K562 (cell line): ENCODE data around the gene LRMDA. TPM values are rescaled to one million over a fixed set of nuclear protein-coding genes. Genes with fewer than 3 reads are reported as not detected.

Source experiments
- ATAC-seq: fragments of 200-7000 bp; cut with Tn5 transposase; 3 replicates; pipeline ENCODE4 v1.9.1; 2020; ENCODE audit warnings: moderate library complexity
- BruUV-seq: library from RNA; stranded (reverse); fragments of 400-500 nt; replicated peaks from 2 replicates; lab custom pipeline; 2021; lab: Mats Ljungman, UMichigan
- CTCF ChIA-PET: fragments of 300-600 bp; formaldehyde crosslinking; extraction: SDS; loops from one replicate; lab custom pipeline; 2021; ENCODE audit warnings: low intra/inter-chr PET ratio; lab: Yijun Ruan, JAX
- POLR2A ChIA-PET: fragments of 300-600, 350-650 bp; sonication (Branson Sonifier 250); formaldehyde crosslinking; extraction: SDS; loops from one replicate; lab custom pipeline; 2021; ENCODE audit warnings: antibody characterized with exemption, inconsistent platforms; lab: Yijun Ruan, JAX
- DNase-seq, 4 experiments: peaks; one replicate each; pipeline versions ENCODE4 v3.0.0 to v3.0.0-alpha.2; 2011 to 2018; ENCODE audit warnings: low spot score in 3 of 4, mixed read lengths in 3 of 4; ENCODE audit errors: extremely low read depth in 1 of 4
- FAIRE-seq: peaks from 2 replicates; lab custom pipeline; 2011; peaks lifted over from hg19 to GRCh38; lab: Jason Lieb, UNC
- H2AFZ ChIP-seq: 2 replicates; pipeline ENCODE4 v1.6.0; 2011; ENCODE audit warnings: low read depth, low read length, control low read depth, inconsistent platforms
- H3K27ac ChIP-seq: fragments of 200-600 bp; 3 replicates; pipeline ENCODE4 v1.8.0; 2011; ENCODE audit warnings: low read depth, mild to moderate bottlenecking, control low read depth, inconsistent platforms, low read length, moderate library complexity, mixed read lengths; ENCODE audit errors: extremely low read depth
- H3K27me3 ChIP-seq, 2 experiments: fragments of 300-600 bp in 1 of 2; 2 replicates in 1 of 2; 3 replicates in 1 of 2; pipeline versions ENCODE4 v1.6.0 to v1.8.0; 2011; ENCODE audit warnings: inconsistent platforms in 2 of 2, low read length in 2 of 2, mild to moderate bottlenecking in 1 of 2, mixed read lengths in 1 of 2, moderate library complexity in 1 of 2; ENCODE audit not compliant: control insufficient read depth in 2 of 2, insufficient read depth in 2 of 2
- H3K36me3 ChIP-seq: fragments of 300-600 bp; 3 replicates; pipeline ENCODE4 v1.8.0; 2011; ENCODE audit warnings: mild to moderate bottlenecking, low read length, inconsistent platforms; ENCODE audit not compliant: control insufficient read depth, insufficient read depth
- H3K4me1 ChIP-seq, 2 experiments: fragments of 200-600 bp in 1 of 2; replicated peaks in 1 of 2; 2 replicates in 1 of 2; 3 replicates in 1 of 2; pipeline versions ENCODE4 v1.5.1 to v1.8.0; 2011; ENCODE audit warnings: inconsistent platforms in 2 of 2, low read length in 2 of 2, mild to moderate bottlenecking in 1 of 2, mixed read lengths in 1 of 2, moderate library complexity in 1 of 2; ENCODE audit not compliant: control insufficient read depth in 2 of 2, insufficient read depth in 2 of 2
- H3K4me2 ChIP-seq: 2 replicates; pipeline ENCODE4 v1.6.1; 2011; ENCODE audit warnings: low read length, control low read depth, inconsistent platforms, mixed read lengths; ENCODE audit not compliant: insufficient read depth
- H3K4me3 ChIP-seq: fragments of 200-600 bp; sonication (generic), shearing (Covaris generic); 2 replicates; pipeline ENCODE4 v1.5.1; 2016; ENCODE audit warnings: control low read depth, inconsistent platforms
- H3K79me2 ChIP-seq: fragments of 200-600 bp; 3 replicates; pipeline ENCODE4 v1.8.0; 2011; ENCODE audit warnings: low read length, inconsistent platforms; ENCODE audit not compliant: control insufficient read depth, insufficient read depth
- H3K9ac ChIP-seq, 2 experiments: 2 replicates each; pipeline versions ENCODE4 v1.6.0 to v1.6.1; 2011; ENCODE audit warnings: low read depth in 2 of 2, low read length in 2 of 2, control low read depth in 1 of 2, inconsistent platforms in 1 of 2, mild to moderate bottlenecking in 1 of 2, mixed read lengths in 1 of 2; ENCODE audit not compliant: insufficient read depth in 1 of 2
- H3K9me1 ChIP-seq: one replicate; pipeline ENCODE4 v1.6.0; 2011; ENCODE audit warnings: inconsistent platforms, mild to moderate bottlenecking, low read length, moderate library complexity; ENCODE audit not compliant: control insufficient read depth, insufficient read depth
- H3K9me3 ChIP-seq: replicated peaks from 2 replicates; pipeline ENCODE4 v1.5.1; 2011; ENCODE audit warnings: low read depth, low read length, inconsistent platforms; ENCODE audit not compliant: control insufficient read depth, insufficient read depth
- H4K20me1 ChIP-seq: replicated peaks from 2 replicates; pipeline ENCODE4 v1.6.1; 2011; ENCODE audit warnings: low read length, inconsistent platforms, mixed read lengths; ENCODE audit not compliant: control insufficient read depth, insufficient read depth
- E2F3 ChIP-seq: fragments of 250-450 bp; sonication (Bioruptor Pico); IDR thresholded peaks from 2 replicates; pipeline ENCODE4 v1.4.0; 2020; ENCODE audit warnings: mild to moderate bottlenecking
- ELF2 ChIP-seq: fragments of 250-450 bp; sonication (Bioruptor Pico); IDR thresholded peaks from 2 replicates; pipeline ENCODE4 v1.5.0; 2021; ENCODE audit warnings: mild to moderate bottlenecking
- GABPB2 ChIP-seq: fragments of 250-450 bp; sonication (Bioruptor Pico); conservative IDR thresholded peaks from 2 replicates; pipeline ENCODE4 v1.5.1; 2021; ENCODE audit warnings: mild to moderate bottlenecking
- ILK ChIP-seq: fragments of 450-650 bp; IDR thresholded peaks from 2 replicates; pipeline ENCODE4 v1.6.1; 2016; ENCODE audit warnings: missing genetic modification characterization, low read depth, mild to moderate bottlenecking, missing compliant biosample characterization, moderate library complexity, borderline replicate concordance
- KLF6 ChIP-seq: fragments of 250-450 bp; sonication (Bioruptor Pico); IDR thresholded peaks from 2 replicates; pipeline ENCODE4 v1.4.0; 2020; ENCODE audit warnings: mild to moderate bottlenecking, moderate library complexity, borderline replicate concordance
- NBN ChIP-seq: fragments of 450-650 bp; IDR thresholded peaks from 2 replicates; pipeline ENCODE4 v1.6.1; 2016; ENCODE audit warnings: low read depth, mild to moderate bottlenecking
- PYGO2 ChIP-seq: fragments of 450-650 bp; IDR thresholded peaks from 2 replicates; pipeline ENCODE4 v1.6.1; 2016; ENCODE audit warnings: mild to moderate bottlenecking, missing genetic modification characterization, moderate library complexity, missing compliant biosample characterization
- RAD21 ChIP-seq, 2 experiments: fragments of 250-450 bp in 1 of 2; fragments of 450-650 bp in 1 of 2; sonication (Bioruptor Pico) in 1 of 2; formaldehyde crosslinking in 1 of 2; IDR thresholded peaks in 1 of 2; conservative IDR thresholded peaks in 1 of 2; 2 replicates each; pipeline versions ENCODE4 v1.4.0 to v1.8.0; 2020 to 2022; ENCODE audit warnings: mild to moderate bottlenecking in 2 of 2, moderate library complexity in 1 of 2
- RBM14 ChIP-seq: fragments of 200-400 bp; formaldehyde crosslinking; IDR thresholded peaks from 2 replicates; pipeline ENCODE4 v1.6.1; 2018; ENCODE audit warnings: low read depth, mild to moderate bottlenecking, low read length, moderate library complexity, borderline replicate concordance; ENCODE audit not compliant: insufficient read depth
- ZFPM2 ChIP-seq: fragments of 250-450 bp; sonication (Bioruptor Pico); IDR thresholded peaks from 2 replicates; pipeline ENCODE4 v1.5.1; 2022; ENCODE audit warnings: mild to moderate bottlenecking
- WGBS: fragments of 100-300 bp; shearing (Covaris generic); methylation state at CpG from one replicate; pipeline ENCODE4 v1.1.6; 2016; ENCODE audit warnings: low coverage, mixed read lengths; ENCODE audit not compliant: insufficient coverage; ENCODE audit errors: missing lambda C conversion rate; 5-methylcytosine and 5-hydroxymethylcytosine counted together
- in situ Hi-C: fragments of 300-500 bp; cut with MboI; formaldehyde crosslinking; loops from 4 replicates; pipeline ENCODE4 v1.15.0; 2018; ENCODE audit warnings: inconsistent platforms, mixed read lengths
- intact Hi-C: fragments of 100-400 bp; cut with micrococcal nuclease; formaldehyde crosslinking; loops from 2 replicates; pipeline ENCODE4 v1.14.2; 2022
- polyA plus RNA-seq, 8 experiments: library from polyadenylated mRNA; depleted of rRNA in 4 of 8; stranded (reverse) in 5 of 8; unstranded in 3 of 8; fragments of >200 nt; fragmentation: Nextera tagmentation in 2 of 8; fragmentation: Illumina TruSeq in 1 of 8; extraction: Ambion mirVana in 2 of 8; extraction: Trizol in 1 of 8; gene quantifications; 2 replicates each; pipeline versions ENCODE4 v1.2.1 to v1.2.3, GENCODE V29; 2011 to 2014; ENCODE audit warnings: inconsistent platforms in 1 of 8, missing spikeins in 1 of 8
- total RNA-seq, 7 experiments: library from RNA; depleted of rRNA in 6 of 7; stranded (reverse); fragments of >200 nt in 6 of 7; fragmentation: Illumina TruSeq in 2 of 7; extraction: Trizol in 2 of 7; gene quantifications; 2 replicates each; pipeline versions ENCODE4 v1.2.1 to v1.2.3, GENCODE V29; 2011 to 2021; ENCODE audit warnings: low replicate concordance in 1 of 7
- TF ChIP-seq, protein P1 (sequence below): sonication (generic); formaldehyde crosslinking; IDR thresholded peaks from 2 replicates; pipeline ENCODE4 v1.8.0; 2022; ENCODE audit warnings: mild to moderate bottlenecking, missing genetic modification reagents
- TF ChIP-seq, protein P2 (sequence below), 2 experiments: fragments of 150-350 bp in 1 of 2; IDR thresholded peaks; 2 replicates each; pipeline ENCODE4 v1.6.1; 2012 to 2016; ENCODE audit warnings: low read depth in 2 of 2, low read length in 2 of 2, mild to moderate bottlenecking in 1 of 2, moderate library complexity in 1 of 2
- TF ChIP-seq, protein P3 (sequence below), 3 experiments: fragments of 200-800 bp in 1 of 3; fragments of 250-450 bp in 1 of 3; fragments of 450-650 bp in 1 of 3; sonication (Bioruptor Pico) in 1 of 3; sonication (Bioruptor generic) in 1 of 3; formaldehyde crosslinking in 1 of 3; IDR thresholded peaks; 2 replicates each; pipeline versions ENCODE4 v1.6.1 to v1.8.0; 2016 to 2022; ENCODE audit warnings: mild to moderate bottlenecking in 2 of 3, missing genetic modification characterization in 2 of 3, missing compliant biosample characterization in 1 of 3, moderate library complexity in 1 of 3

Gene LRMDA
- total and polyA plus RNA-seq, 9 of the 15 experiments (the other 6 are each of a cell fraction or from before 2014, with no cell fraction given): 0.25 TPM; not detected in 8

DNA sequence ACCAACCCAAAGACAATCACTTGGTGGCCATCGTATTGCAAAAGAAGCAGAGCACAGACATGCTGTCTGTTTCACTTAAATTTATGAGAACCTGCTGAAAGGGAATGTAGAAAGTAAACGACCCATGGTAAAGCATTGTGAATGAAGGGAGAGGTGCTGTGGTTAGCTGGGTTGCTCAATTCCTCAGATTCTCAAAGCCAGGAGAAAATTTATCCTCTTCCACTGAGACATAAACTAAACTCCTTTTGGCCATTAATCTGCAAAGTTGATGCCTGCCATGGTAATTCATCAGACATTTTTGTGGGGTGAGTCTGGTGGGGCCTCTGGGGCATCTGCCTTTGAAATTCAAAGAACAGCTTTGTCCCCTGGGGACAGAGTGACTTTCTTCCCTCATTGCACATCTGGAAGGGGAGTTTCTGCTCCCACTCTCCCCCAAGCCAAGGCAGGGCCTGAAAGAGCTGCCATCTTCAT, 951.0 kb downstream of the LRMDA start:
- no TSS peak for BruUV-seq
- Histone ChIP-seq H4K20me1 (no peaks in the 10 kb centered on the region), H2AFZ (no peak overlapping the region), H3K36me3 (no peaks in the 10 kb centered on the region), H3K27me3 (no peaks in the 10 kb centered on the region), H3K79me2 (no peaks in the 10 kb centered on the region), H3K4me2 (no peak overlapping the region), H3K9me1 (no peaks in the 10 kb centered on the region), H3K9ac (no peak overlapping the region), H3K4me3 (no peak overlapping the region), H3K9me3 (no peaks in the 10 kb centered on the region), H3K4me1 (no peaks in the 10 kb centered on the region), H3K27ac (no peak overlapping the region)
- FAIRE-seq (no peak), DNase-seq (no peak), ATAC-seq (no peak)
- intact Hi-C loops (no loop called here), in situ Hi-C loops (no loop called here)
- ChIA-PET POLR2A (no interaction called here), CTCF (no interaction called here)
- WGBS: 4% methylated on average over 2 of the region's 2 CpGs
- TF ChIP-seq, protein P1, sequence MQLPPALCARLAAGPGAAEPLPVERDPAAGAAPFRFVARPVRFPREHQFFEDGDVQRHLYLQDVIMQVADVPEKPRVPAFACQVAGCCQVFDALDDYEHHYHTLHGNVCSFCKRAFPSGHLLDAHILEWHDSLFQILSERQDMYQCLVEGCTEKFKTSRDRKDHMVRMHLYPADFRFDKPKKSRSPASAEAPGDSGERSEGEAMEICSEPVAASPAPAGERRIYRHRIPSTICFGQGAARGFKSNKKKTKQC (CRISPR knock-in tag): no peak
- TF ChIP-seq GABPB2 (no peak), ZFPM2 (no peak), RAD21 (CRISPR knock-in tag; conservative IDR thresholded peaks at IDR 0.05 in 1 of 2, IDR thresholded peaks at IDR 0.05 in 1 of 2) (no peak), E2F3 (CRISPR knock-in tag) (no peak), RBM14 (no peak), PYGO2 (no peak), NBN (no peak), ELF2 (CRISPR knock-in tag) (no peak), ILK (tag) (no peak), KLF6 (CRISPR knock-in tag) (no peak)
- TF ChIP-seq, protein P2, sequence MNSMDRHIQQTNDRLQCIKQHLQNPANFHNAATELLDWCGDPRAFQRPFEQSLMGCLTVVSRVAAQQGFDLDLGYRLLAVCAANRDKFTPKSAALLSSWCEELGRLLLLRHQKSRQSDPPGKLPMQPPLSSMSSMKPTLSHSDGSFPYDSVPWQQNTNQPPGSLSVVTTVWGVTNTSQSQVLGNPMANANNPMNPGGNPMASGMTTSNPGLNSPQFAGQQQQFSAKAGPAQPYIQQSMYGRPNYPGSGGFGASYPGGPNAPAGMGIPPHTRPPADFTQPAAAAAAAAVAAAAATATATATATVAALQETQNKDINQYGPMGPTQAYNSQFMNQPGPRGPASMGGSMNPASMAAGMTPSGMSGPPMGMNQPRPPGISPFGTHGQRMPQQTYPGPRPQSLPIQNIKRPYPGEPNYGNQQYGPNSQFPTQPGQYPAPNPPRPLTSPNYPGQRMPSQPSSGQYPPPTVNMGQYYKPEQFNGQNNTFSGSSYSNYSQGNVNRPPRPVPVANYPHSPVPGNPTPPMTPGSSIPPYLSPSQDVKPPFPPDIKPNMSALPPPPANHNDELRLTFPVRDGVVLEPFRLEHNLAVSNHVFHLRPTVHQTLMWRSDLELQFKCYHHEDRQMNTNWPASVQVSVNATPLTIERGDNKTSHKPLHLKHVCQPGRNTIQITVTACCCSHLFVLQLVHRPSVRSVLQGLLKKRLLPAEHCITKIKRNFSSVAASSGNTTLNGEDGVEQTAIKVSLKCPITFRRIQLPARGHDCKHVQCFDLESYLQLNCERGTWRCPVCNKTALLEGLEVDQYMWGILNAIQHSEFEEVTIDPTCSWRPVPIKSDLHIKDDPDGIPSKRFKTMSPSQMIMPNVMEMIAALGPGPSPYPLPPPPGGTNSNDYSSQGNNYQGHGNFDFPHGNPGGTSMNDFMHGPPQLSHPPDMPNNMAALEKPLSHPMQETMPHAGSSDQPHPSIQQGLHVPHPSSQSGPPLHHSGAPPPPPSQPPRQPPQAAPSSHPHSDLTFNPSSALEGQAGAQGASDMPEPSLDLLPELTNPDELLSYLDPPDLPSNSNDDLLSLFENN (IDR thresholded peaks at IDR 0.05; ENCODE audit: low read depth in 2 of 2, low read length in 2 of 2): no peak
- TF ChIP-seq, protein P3, sequence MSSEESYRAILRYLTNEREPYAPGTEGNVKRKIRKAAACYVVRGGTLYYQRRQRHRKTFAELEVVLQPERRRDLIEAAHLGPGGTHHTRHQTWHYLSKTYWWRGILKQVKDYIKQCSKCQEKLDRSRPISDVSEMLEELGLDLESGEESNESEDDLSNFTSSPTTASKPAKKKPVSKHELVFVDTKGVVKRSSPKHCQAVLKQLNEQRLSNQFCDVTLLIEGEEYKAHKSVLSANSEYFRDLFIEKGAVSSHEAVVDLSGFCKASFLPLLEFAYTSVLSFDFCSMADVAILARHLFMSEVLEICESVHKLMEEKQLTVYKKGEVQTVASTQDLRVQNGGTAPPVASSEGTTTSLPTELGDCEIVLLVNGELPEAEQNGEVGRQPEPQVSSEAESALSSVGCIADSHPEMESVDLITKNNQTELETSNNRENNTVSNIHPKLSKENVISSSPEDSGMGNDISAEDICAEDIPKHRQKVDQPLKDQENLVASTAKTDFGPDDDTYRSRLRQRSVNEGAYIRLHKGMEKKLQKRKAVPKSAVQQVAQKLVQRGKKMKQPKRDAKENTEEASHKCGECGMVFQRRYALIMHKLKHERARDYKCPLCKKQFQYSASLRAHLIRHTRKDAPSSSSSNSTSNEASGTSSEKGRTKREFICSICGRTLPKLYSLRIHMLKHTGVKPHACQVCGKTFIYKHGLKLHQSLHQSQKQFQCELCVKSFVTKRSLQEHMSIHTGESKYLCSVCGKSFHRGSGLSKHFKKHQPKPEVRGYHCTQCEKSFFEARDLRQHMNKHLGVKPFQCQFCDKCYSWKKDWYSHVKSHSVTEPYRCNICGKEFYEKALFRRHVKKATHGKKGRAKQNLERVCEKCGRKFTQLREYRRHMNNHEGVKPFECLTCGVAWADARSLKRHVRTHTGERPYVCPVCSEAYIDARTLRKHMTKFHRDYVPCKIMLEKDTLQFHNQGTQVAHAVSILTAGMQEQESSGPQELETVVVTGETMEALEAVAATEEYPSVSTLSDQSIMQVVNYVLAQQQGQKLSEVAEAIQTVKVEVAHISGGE (CRISPR knock-in tag; IDR thresholded peaks at IDR 0.05): no peak
